LNCAP (cell line): Measurements from ENCODE around the gene TRIM14.

Source experiments
- TF ChIP-seq, protein P1 (sequence below): fragments of 450-650 bp; IDR thresholded peaks from 2 replicates; pipeline ENCODE4 v1.5.1; 2017; ENCODE audit warnings: mild to moderate bottlenecking

TRIM14 gene

DNA sequence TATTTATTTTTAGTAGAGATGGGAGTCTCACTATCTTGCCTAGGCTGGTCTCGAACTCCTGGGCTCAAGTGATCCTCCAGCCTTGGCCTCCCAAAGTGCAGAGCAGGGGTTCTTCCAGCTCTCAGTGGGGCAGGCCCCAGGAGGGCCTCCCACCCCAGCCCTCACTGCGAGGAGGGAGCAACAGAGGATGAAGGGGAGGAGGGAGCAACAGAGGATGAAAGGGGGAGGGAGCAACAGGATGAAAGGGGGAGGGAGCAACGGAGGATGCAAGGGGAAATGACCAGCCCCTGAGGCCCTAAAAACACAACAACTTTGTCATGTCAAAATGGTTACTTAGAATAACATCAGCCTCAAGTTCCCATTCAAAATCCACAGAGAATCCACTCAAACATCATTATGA, 10.0 kb downstream of the TRIM14 start:
- TF ChIP-seq, protein P1, sequence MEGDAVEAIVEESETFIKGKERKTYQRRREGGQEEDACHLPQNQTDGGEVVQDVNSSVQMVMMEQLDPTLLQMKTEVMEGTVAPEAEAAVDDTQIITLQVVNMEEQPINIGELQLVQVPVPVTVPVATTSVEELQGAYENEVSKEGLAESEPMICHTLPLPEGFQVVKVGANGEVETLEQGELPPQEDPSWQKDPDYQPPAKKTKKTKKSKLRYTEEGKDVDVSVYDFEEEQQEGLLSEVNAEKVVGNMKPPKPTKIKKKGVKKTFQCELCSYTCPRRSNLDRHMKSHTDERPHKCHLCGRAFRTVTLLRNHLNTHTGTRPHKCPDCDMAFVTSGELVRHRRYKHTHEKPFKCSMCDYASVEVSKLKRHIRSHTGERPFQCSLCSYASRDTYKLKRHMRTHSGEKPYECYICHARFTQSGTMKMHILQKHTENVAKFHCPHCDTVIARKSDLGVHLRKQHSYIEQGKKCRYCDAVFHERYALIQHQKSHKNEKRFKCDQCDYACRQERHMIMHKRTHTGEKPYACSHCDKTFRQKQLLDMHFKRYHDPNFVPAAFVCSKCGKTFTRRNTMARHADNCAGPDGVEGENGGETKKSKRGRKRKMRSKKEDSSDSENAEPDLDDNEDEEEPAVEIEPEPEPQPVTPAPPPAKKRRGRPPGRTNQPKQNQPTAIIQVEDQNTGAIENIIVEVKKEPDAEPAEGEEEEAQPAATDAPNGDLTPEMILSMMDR, result no peak

DNA sequence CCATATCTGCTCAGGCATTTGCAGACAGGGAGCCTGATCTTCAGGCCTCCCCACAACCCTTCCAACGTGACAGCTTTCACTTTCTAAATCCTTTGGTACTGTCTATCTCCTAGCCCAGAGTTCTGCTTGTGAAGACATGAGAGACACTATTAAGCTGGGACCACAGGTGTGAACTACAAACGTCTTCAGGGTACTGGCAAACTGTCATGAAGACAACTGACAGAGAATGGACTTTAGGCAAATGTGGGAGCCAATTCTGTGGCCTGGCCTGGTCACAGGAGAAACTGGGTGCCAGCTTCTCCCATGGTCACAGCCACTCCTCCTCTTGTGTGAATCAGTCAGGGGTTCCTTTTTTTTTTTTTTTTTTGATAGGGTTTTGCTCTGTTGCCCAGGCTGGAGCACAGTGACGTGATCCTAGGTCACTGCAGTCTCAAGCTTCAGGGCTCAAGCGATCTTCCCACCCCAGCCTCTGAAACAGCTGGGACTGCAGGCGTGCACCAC, 10.4 kb downstream of the TRIM14 start:
- TF ChIP-seq, protein P1, result no peak

DNA sequence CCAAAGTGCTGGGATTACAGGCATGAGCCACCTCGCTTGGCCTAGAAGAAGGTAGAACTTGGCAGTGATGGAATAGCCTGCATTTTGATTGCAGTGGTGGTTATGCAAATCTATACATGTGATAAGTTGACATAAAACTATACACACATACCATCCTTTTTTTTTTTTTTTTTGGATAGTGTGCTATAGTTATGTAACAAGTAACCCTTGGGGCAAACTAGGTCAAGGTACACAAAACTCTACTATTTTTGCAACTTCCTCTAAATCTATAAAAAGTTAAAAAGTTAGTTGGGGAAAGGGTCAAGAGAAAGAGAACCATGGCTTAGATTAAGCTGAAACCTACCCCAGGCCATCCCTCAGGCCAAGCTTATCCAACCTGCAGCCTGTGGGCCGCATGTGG, 11.1 kb downstream of the TRIM14 start:
- TF ChIP-seq, protein P1, result no peak

DNA sequence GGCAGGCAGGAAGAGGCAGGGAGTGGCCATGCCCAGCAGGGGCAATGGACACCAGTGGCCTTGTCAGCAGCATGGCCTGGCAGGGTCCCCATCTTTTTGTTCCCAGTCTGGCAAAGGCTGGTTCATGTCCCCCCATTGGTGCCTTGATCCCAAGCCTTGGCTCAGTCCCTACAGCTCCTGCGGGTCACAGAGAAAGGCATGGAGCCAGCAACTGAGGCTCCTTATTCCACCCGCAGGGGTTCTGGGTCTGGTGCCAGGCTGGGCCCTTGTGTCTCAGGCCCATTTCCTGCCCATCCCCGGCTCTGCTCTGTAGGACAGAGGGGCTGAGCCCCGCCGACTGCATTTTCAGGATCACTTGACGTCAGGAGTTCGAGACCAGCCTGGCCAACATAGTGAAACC, 14.0 kb downstream of the TRIM14 start:
- TF ChIP-seq, protein P1, result no peak

DNA sequence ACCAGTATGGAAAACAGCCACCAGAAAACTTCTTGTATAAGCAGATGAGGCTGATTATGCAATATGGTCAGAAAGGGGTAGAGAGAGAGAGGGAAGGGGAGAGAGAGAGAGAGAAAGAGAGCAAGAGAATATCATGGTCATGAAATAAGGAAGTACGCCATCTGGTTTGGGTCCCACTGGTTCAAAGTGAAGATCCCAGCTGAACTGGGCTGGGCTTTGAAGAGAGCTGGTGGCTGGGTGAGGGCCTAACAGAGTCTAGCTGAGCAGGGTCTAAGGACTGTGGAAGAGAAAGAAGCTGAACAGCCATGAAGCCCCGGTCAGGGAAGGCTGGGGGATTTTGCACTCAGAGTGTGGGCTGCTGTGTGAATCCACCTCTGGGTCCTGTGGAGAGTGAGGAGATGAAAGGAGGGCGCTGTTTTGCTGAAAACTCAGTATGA, 14.6 kb downstream of the TRIM14 start:
- TF ChIP-seq, protein P1, result no peak

DNA sequence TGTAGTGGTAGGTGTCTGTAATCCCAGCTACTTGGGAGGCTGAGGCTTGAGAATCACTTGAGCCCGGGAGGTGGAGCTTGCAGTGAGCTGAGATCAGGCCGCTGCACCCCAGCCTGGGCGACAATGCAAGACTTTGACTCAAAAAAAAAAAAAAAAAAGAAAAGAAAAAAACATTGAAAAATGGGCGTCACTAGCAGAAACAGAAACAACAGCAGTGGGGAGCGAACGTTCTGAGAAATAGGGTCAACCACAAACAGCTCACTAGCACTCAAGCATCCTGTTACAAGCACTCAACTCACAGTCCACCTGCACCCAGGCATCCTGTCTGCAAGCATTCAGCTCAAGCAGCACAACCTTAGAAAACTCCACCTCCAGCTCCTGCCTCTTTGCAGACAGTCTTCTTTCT, 17.2 kb downstream of the TRIM14 start:
- TF ChIP-seq, protein P1, result no peak

DNA sequence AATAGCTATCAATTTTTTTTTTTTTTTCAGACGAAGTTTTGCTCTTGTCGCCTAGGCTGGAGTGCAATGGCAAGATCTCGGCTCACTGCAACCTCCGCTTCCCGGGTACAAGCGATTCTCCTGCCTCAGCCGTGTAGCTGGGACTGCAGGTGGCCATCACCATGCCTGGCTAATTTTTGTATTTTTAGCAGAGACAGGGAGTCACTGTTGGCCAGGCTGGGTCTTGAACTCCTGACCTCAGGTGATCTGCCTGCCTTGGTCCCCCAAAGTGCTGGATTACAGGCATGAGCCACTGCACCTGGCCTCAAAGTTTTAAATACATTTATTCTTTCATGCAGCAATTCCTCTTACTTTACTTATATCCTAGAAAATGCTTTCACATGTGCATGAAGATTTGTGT, 17.6 kb downstream of the TRIM14 start:
- TF ChIP-seq, protein P1, result no peak

DNA sequence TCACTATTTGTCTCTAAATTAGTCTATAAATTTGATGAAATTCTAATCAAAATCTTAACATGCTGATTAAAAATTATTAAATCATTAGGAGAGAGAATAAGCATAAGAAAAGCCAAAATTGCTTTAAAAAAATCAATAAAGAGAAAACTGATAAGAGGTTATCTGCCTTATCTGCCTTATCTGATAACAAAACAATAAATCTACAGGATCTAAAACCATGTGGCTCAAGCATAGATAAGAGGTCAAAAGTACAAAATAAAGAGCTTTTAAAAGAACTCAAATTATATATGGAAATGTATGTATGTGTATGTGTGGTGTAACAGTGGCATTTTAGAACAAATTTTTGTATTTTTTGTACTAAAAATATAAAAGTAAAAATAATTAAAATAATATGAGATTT, 18.6 kb downstream of the TRIM14 start:
- TF ChIP-seq, protein P1, result no peak
